Stomach smooth muscle (tissue), 2 donors: Measurements from ENCODE around the gene PTPRM.

ENCODE experiments used
- H3K27ac ChIP-seq: one replicate; pipeline ENCODE4 v1.7.0; 2013; ENCODE audit warnings: mild to moderate bottlenecking, low read length, inconsistent platforms
- H3K27me3 ChIP-seq, 2 donors: one replicate each; pipeline ENCODE4 v1.7.0; 2013; ENCODE audit warnings: low read length in 2 of 2; ENCODE audit not compliant: insufficient read depth in 2 of 2, control insufficient read depth in 1 of 2
- H3K36me3 ChIP-seq, 2 donors: one replicate each; pipeline ENCODE4 v1.7.0; 2013; ENCODE audit warnings: low read length in 2 of 2; ENCODE audit not compliant: control insufficient read depth in 2 of 2, insufficient read depth in 2 of 2
- H3K4me1 ChIP-seq: one replicate; pipeline ENCODE4 v1.7.0; 2013; ENCODE audit warnings: low read length; ENCODE audit not compliant: control insufficient read depth, insufficient read depth
- H3K4me3 ChIP-seq, 2 donors: one replicate each; pipeline ENCODE4 v1.7.0; 2013; ENCODE audit warnings: low read length in 2 of 2
- H3K9ac ChIP-seq, 2 donors: one replicate each; pipeline ENCODE4 v1.7.0; 2013; ENCODE audit warnings: low read length in 2 of 2, mild to moderate bottlenecking in 1 of 2
- H3K9me3 ChIP-seq, 2 donors: one replicate each; pipeline ENCODE4 v1.7.0; 2013; ENCODE audit warnings: low read length in 2 of 2; ENCODE audit not compliant: control insufficient read depth in 2 of 2
- donor health status: healthy.
- donor health status: Pancreatic carcinoma.

The PTPRM gene

GRCh38 chr18:8124232-8125146, 557.4 kb downstream of the PTPRM start:
- no peaks in the 10 kb centered on the region for H3K27me3 ChIP-seq
- no peaks in the 10 kb centered on the region for H3K9me3 ChIP-seq
- no peaks in the 10 kb centered on the region for H3K4me1 ChIP-seq
- H3K27ac ChIP-seq = no peak overlapping the region
- no peak overlapping the region for H3K9ac ChIP-seq
- H3K4me3 ChIP-seq = no peak overlapping the region
- H3K36me3 ChIP-seq = no peaks in the 10 kb centered on the region

GRCh38 chr18:8130096-8130495, 563.0 kb downstream of the PTPRM start:
- H3K27me3 ChIP-seq = no peaks in the 10 kb centered on the region
- H3K36me3 ChIP-seq = no peaks in the 10 kb centered on the region
- H3K27ac ChIP-seq = no peak overlapping the region
- H3K9ac ChIP-seq = no peak overlapping the region
- H3K4me1 ChIP-seq = no peaks in the 10 kb centered on the region
- H3K9me3 ChIP-seq = no peaks in the 10 kb centered on the region
- H3K4me3 ChIP-seq = no peak overlapping the region

- Histone ChIP-seq H3K36me3 (no peaks in the 10 kb centered on the region), H3K27ac (no peak overlapping the region), H3K4me1 (no peaks in the 10 kb centered on the region), H3K9ac (no peak overlapping the region), H3K4me3 (no peak overlapping the region), H3K9me3 (no peaks in the 10 kb centered on the region), H3K27me3 (no peaks in the 10 kb centered on the region)
Measured at GRCh38 chr18:8133032-8133431, 565.9 kb downstream of the PTPRM start.

- no peak overlapping the region for H3K9ac ChIP-seq
- H3K9me3 ChIP-seq = no peaks in the 10 kb centered on the region
- no peaks in the 10 kb centered on the region for H3K36me3 ChIP-seq
- no peak overlapping the region for H3K27ac ChIP-seq
- H3K27me3 ChIP-seq = no peaks in the 10 kb centered on the region
- no peaks in the 10 kb centered on the region for H3K4me1 ChIP-seq
- H3K4me3 ChIP-seq = no peak overlapping the region
Measured at GRCh38 chr18:8133888-8134287, 566.8 kb downstream of the PTPRM start.

GRCh38 chr18:8139127-8139527, 572.0 kb downstream of the PTPRM start:
- Histone ChIP-seq H3K4me3 (no peak overlapping the region), H3K9me3 (no peaks in the 10 kb centered on the region), H3K9ac (no peak overlapping the region), H3K4me1 (peaks cover 5% of the 10 kb centered on the region), H3K36me3 (peaks cover 3 to 5% of the 10 kb centered on the region in 2 donors), H3K27ac (no peak overlapping the region), H3K27me3 (no peaks in the 10 kb centered on the region)

GRCh38 chr18:8139891-8140406, 572.8 kb downstream of the PTPRM start:
- no peak overlapping the region for H3K9ac ChIP-seq

GRCh38 chr18:8140841-8141501, 573.9 kb downstream of the PTPRM start:
- H3K4me1 ChIP-seq = peaks cover 5% of the 10 kb centered on the region
- no peak overlapping the region for H3K27ac ChIP-seq
- no peak overlapping the region for H3K4me3 ChIP-seq
- H3K9me3 ChIP-seq = no peaks in the 10 kb centered on the region
- H3K27me3 ChIP-seq = no peaks in the 10 kb centered on the region
- H3K9ac ChIP-seq = no peak overlapping the region
- peaks cover 7% of the 10 kb centered on the region in 2 donors for H3K36me3 ChIP-seq

More at GRCh38 chr18:8139891-8140406, 572.8 kb downstream of the PTPRM start:
- H3K4me1 ChIP-seq = peaks cover 5% of the 10 kb centered on the region
- H3K27me3 ChIP-seq = no peaks in the 10 kb centered on the region
- no peak overlapping the region for H3K4me3 ChIP-seq
- H3K9me3 ChIP-seq = no peaks in the 10 kb centered on the region
- no peak overlapping the region for H3K27ac ChIP-seq
- peaks cover 7% of the 10 kb centered on the region in 2 donors for H3K36me3 ChIP-seq

GRCh38 chr18:8142131-8142711, 575.1 kb downstream of the PTPRM start:
- Histone ChIP-seq H3K36me3 (peaks cover 7% of the 10 kb centered on the region in 2 donors), H3K9ac (no peak overlapping the region), H3K9me3 (no peaks in the 10 kb centered on the region), H3K27me3 (no peaks in the 10 kb centered on the region), H3K4me3 (no peak overlapping the region), H3K4me1 (peaks cover 5% of the 10 kb centered on the region), H3K27ac (no peak overlapping the region)

- Histone ChIP-seq H3K36me3 (peaks cover 7% of the 10 kb centered on the region in 2 donors), H3K27ac (no peak overlapping the region), H3K4me3 (no peak overlapping the region), H3K27me3 (no peaks in the 10 kb centered on the region), H3K9ac (no peak overlapping the region), H3K9me3 (no peaks in the 10 kb centered on the region), H3K4me1 (peaks cover 5% of the 10 kb centered on the region)
Measured at GRCh38 chr18:8142932-8143331, 575.8 kb downstream of the PTPRM start.

- H3K9me3 ChIP-seq = no peaks in the 10 kb centered on the region
- no peaks in the 10 kb centered on the region for H3K27me3 ChIP-seq
- H3K36me3 ChIP-seq = no peaks in the 10 kb centered on the region
- H3K27ac ChIP-seq = no peak overlapping the region
- H3K4me3 ChIP-seq = no peak overlapping the region
- H3K9ac ChIP-seq = no peak overlapping the region
- no peaks in the 10 kb centered on the region for H3K4me1 ChIP-seq
Measured at GRCh38 chr18:8151181-8151580, 584.1 kb downstream of the PTPRM start.
